Measurements from ENCODE around the gene HAPLN3. TPM values are rescaled to one million over a fixed set of nuclear protein-coding genes. Genes with fewer than 3 reads are reported as not detected.

Gene HAPLN3
- total RNA-seq, 1 experiment from 2014 or later, result 42.4 TPM

DNA sequence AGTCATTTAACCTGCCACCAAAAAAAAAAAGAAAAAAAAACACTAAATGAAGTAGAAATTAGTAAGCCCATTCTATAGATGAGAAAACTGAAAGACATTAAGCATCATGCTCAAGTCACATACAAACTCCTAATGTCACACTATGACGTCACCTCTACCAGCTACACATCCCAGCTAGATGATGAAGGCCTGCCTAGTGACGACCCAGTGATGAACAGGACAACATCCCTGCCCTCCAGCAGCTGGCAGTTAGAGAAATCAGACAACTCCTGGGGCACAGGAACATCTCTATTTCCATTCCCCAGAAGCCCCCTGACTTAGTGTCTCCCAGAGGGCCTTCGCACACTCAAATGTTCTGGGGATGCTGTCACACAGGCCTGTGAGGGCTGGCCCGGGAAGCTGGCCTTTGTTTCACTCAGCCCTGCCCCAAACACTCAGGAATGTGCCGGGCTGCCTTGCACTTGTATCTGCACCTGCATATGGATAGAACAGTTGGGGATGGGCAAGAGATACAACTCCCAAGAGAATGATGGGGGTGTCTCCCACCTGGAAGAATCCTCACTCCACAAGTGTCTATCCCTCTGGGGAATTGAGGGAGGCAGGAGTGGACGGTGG is 7.0 kb upstream of the HAPLN3 start:
- no peak overlapping the region for H4K91ac ChIP-seq (ENCODE audit: insufficient read length, low read depth, low read length)
- H2AFZ ChIP-seq (ENCODE audit: low read length), result no peak overlapping the region
- peak overlapping the region in 1 of 3 experiments; percentile 97; a peak in 4 of 7 replicates for H3K27ac Mint-ChIP-seq
- no peak overlapping the region for H3K27ac ChIP-seq (ENCODE audit: insufficient read length, low read depth, low read length)
- H2BK120ac ChIP-seq (ENCODE audit: low read depth, low read length, poor library complexity, severe bottlenecking), result no peak overlapping the region
- no peaks in the 10 kb centered on the region for H4K20me1 ChIP-seq (ENCODE audit: control insufficient read depth, insufficient read depth, insufficient read length)
- H2AK5ac ChIP-seq (ENCODE audit: insufficient read length, low read length), result no peak overlapping the region
- H3K56ac ChIP-seq (ENCODE audit: insufficient read length, low read depth, low read length), result no peak overlapping the region
- H3K14ac ChIP-seq (ENCODE audit: insufficient read depth, low read length), result no peak overlapping the region
- DNase-seq, result no peak
- peaks cover 6% of the 10 kb centered on the region; the same call in 1 of the 2 replicates for H3K4me1 ChIP-seq (ENCODE audit: insufficient read depth, low read length)
- WGBS (ENCODE audit: extremely low coverage, insufficient read length, low lambda C conversion rate), result no CpG with 5 or more reads among the region's 6 CpGs
- no peaks in the 10 kb centered on the region for H3K27me3 ChIP-seq (ENCODE audit: insufficient read depth, low read length)
- no peaks in the 10 kb centered on the region for H3K9me3 Mint-ChIP-seq
- peaks cover 4% of the 10 kb centered on the region for H3K27me3 Mint-ChIP-seq (ENCODE audit: low read depth)
- TF ChIP-seq, protein P1, sequence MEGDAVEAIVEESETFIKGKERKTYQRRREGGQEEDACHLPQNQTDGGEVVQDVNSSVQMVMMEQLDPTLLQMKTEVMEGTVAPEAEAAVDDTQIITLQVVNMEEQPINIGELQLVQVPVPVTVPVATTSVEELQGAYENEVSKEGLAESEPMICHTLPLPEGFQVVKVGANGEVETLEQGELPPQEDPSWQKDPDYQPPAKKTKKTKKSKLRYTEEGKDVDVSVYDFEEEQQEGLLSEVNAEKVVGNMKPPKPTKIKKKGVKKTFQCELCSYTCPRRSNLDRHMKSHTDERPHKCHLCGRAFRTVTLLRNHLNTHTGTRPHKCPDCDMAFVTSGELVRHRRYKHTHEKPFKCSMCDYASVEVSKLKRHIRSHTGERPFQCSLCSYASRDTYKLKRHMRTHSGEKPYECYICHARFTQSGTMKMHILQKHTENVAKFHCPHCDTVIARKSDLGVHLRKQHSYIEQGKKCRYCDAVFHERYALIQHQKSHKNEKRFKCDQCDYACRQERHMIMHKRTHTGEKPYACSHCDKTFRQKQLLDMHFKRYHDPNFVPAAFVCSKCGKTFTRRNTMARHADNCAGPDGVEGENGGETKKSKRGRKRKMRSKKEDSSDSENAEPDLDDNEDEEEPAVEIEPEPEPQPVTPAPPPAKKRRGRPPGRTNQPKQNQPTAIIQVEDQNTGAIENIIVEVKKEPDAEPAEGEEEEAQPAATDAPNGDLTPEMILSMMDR (conservative IDR thresholded peaks at IDR 0.05), result no peak
- no peak overlapping the region for H3K18ac ChIP-seq (ENCODE audit: insufficient read length, low read depth, low read length)
- H2BK15ac ChIP-seq (ENCODE audit: low read depth, low read length), result no peak overlapping the region
- peaks cover 72 to 97% (median 93%) of the 10 kb centered on the region in 3 experiments for H3K36me3 Mint-ChIP-seq (ENCODE audit: insufficient read depth in 1 of 3, low read depth in 3 of 3)
- peak overlapping the region in 1 of 2 experiments; percentile 14; a peak in 1 of 5 replicates for H3K4me3 Mint-ChIP-seq
- no peaks in the 10 kb centered on the region for H3K23me2 ChIP-seq (ENCODE audit: insufficient read length, low read depth, low read length, poor library complexity, severe bottlenecking)
- H3K9me3 ChIP-seq (ENCODE audit: control insufficient read depth, low read depth, low read length), result no peaks in the 10 kb centered on the region
- H3K23ac ChIP-seq (ENCODE audit: insufficient read length, low read depth, low read length), result no peak overlapping the region
- no peak overlapping the region for H2BK12ac ChIP-seq (ENCODE audit: insufficient read length, low read depth, low read length)
- no peak overlapping the region for H2BK5ac ChIP-seq (ENCODE audit: insufficient read length, low read length)
- no peaks in the 10 kb centered on the region for H3K79me2 ChIP-seq (ENCODE audit: insufficient read depth, low read length)
- H3K4ac ChIP-seq (ENCODE audit: low read depth, low read length), result no peak overlapping the region
- no peak overlapping the region for H3K4me2 ChIP-seq (ENCODE audit: insufficient read depth, insufficient read length, low read length)
- H4K8ac ChIP-seq (replicated peaks; ENCODE audit: insufficient read length, low read depth, low read length), result no peak overlapping the region
- no peak overlapping the region for H4K5ac ChIP-seq (ENCODE audit: insufficient read length, low read depth, low read length)
- H2BK20ac ChIP-seq (ENCODE audit: low read depth, low read length, poor library complexity, severe bottlenecking), result no peak overlapping the region
- no peak overlapping the region for H3T11ph ChIP-seq (ENCODE audit: low read length)
- H3K79me1 ChIP-seq (ENCODE audit: insufficient read depth, low read depth, low read length, poor library complexity, severe bottlenecking), result no peaks in the 10 kb centered on the region
- peaks cover 39 to 91% of the 10 kb centered on the region in 2 experiments for H3K4me1 Mint-ChIP-seq
- H3K9ac ChIP-seq (ENCODE audit: extremely low read depth, insufficient read length, low read length), result no peak overlapping the region
